EL (cell line): ENCODE data around the gene EPHA10.
A peak's percentile ranks its signal among the peaks of the same experiment; 100 is the strongest.
"Not testable (repeated sequence)": the region's sequence is repeated elsewhere in the genome, so short reads cannot be mapped to it uniquely, and the experiment has no call there.

Experiments
- DNase-seq: peaks from one replicate; pipeline ENCODE4 v3.0.0-alpha.2; 2016

Gene EPHA10

GRCh38 chr1:37767488-37767887, 2.6 kb upstream of the EPHA10 start:
- no peak for DNase-seq

GRCh38 chr1:37765916-37766664, 1.2 kb upstream of the EPHA10 start:
- no peak for DNase-seq

- DNase-seq: peak; percentile 36
Observed at GRCh38 chr1:37764414-37764825, 500 bp downstream of the EPHA10 start.

GRCh38 chr1:37763791-37764413, 1.0 kb downstream of the EPHA10 start:
- DNase-seq: no peak

GRCh38 chr1:37762516-37762915, 2.4 kb downstream of the EPHA10 start:
- DNase-seq: no peak

- no peak for DNase-seq
Observed at GRCh38 chr1:37761416-37762095, 3.4 kb downstream of the EPHA10 start.

- no peak for DNase-seq
Observed at GRCh38 chr1:37759451-37759850, 5.5 kb downstream of the EPHA10 start.

- no peak for DNase-seq
Observed at GRCh38 chr1:37755951-37756560, 8.9 kb downstream of the EPHA10 start.

- no peak for DNase-seq
Observed at GRCh38 chr1:37755290-37755689, 9.6 kb downstream of the EPHA10 start.

GRCh38 chr1:37753473-37754321, 11.2 kb downstream of the EPHA10 start:
- DNase-seq: no peak

- DNase-seq: no peak
Observed at GRCh38 chr1:37752583-37753471, 12.1 kb downstream of the EPHA10 start.

- no peak for DNase-seq
Observed at GRCh38 chr1:37752213-37752582, 12.7 kb downstream of the EPHA10 start.

GRCh38 chr1:37748565-37748964, 16.4 kb downstream of the EPHA10 start:
- no peak for DNase-seq

GRCh38 chr1:37746806-37747205, 18.1 kb downstream of the EPHA10 start:
- DNase-seq: no peak

- DNase-seq: no peak
Observed at GRCh38 chr1:37741662-37742061, 23.3 kb downstream of the EPHA10 start.

- DNase-seq: peak; percentile 29
Observed at GRCh38 chr1:37741130-37741529, 23.8 kb downstream of the EPHA10 start.

- DNase-seq: no peak
Observed at GRCh38 chr1:37739222-37739621, 25.7 kb downstream of the EPHA10 start.

GRCh38 chr1:37738619-37739018, 26.3 kb downstream of the EPHA10 start:
- not testable (repeated sequence) for DNase-seq

GRCh38 chr1:37737975-37738374, 26.9 kb downstream of the EPHA10 start:
- not testable (repeated sequence) for DNase-seq

- DNase-seq: no peak
Observed at GRCh38 chr1:37734629-37735591, 30.0 kb downstream of the EPHA10 start.
